Amniotic epithelial cell (primary cell): ENCODE results near the gene TDG.
"Not testable (repeated sequence)": the region's sequence is repeated elsewhere in the genome, so short reads cannot be mapped to it uniquely, and the experiment has no call there.

Experiments
- DNase-seq: peaks from one replicate; pipeline ENCODE4 v3.0.0-alpha.2; 2010; ENCODE audit warnings: low read depth

TDG gene

GRCh38 chr12:104022786-104023185 lies 57.1 kb downstream of the TDG start:
- no peak for DNase-seq

GRCh38 chr12:104023710-104024109 lies 58.0 kb downstream of the TDG start:
- DNase-seq: no peak

- DNase-seq: no peak
Measured at GRCh38 chr12:104024348-104024747, 58.7 kb downstream of the TDG start.

GRCh38 chr12:104025771-104026170 lies 60.1 kb downstream of the TDG start:
- no peak for DNase-seq

- DNase-seq: no peak
Measured at GRCh38 chr12:104026841-104027599, 61.3 kb downstream of the TDG start.

GRCh38 chr12:104030596-104030995 lies 64.9 kb downstream of the TDG start:
- DNase-seq: not testable (repeated sequence)

- DNase-seq: not testable (repeated sequence)
Measured at GRCh38 chr12:104036143-104036542, 70.5 kb downstream of the TDG start.
